ENCODE measurements around the gene ERBB2. TPM values are rescaled to one million over a fixed set of nuclear protein-coding genes. Genes with fewer than 3 reads are reported as not detected.

The ERBB2 gene
- 66.2 and 69.9 TPM in 2 replicates for total RNA-seq
- long read RNA-seq, partial matches to known transcripts: 3 of 3 reads
- long read RNA-seq, other reads (novel, unspliced or antisense): 0 of 3 reads

- no peak for TF ChIP-seq CTCF (IDR thresholded peaks at IDR 0.05)
- H3K4me3 Mint-ChIP-seq (ENCODE audit: unreplicated experiment): peak within 1 kb of the TSS; percentile 90
- DNase-seq (ENCODE audit: extremely low spot score, unreplicated experiment): peak; percentile 86
- no peaks in the 10 kb centered on the region for H3K27me3 Mint-ChIP-seq (ENCODE audit: unreplicated experiment)
- peaks cover 31% of the 10 kb centered on the region for H3K4me1 Mint-ChIP-seq (ENCODE audit: unreplicated experiment)
- no peaks in the 10 kb centered on the region for H3K9me3 Mint-ChIP-seq (ENCODE audit: unreplicated experiment)
- H3K36me3 Mint-ChIP-seq (ENCODE audit: unreplicated experiment): no peaks in the 10 kb centered on the region
- H3K27ac Mint-ChIP-seq (ENCODE audit: unreplicated experiment): peak within 1 kb of the TSS; percentile 86
Measured at GRCh38 chr17:39699818-39700147, at the start of gene ERBB2. Gene ERBB2, plus strand, starts transcription at chr17:39700064. Its CDS starts 175 bp downstream, at chr17:39700239.

GRCh38 chr17:39650121-39650579 is 49.7 kb upstream of the ERBB2 start:
- H3K4me3 Mint-ChIP-seq (ENCODE audit: unreplicated experiment): no peak overlapping the region
- peaks cover 27% of the 10 kb centered on the region for H3K4me1 Mint-ChIP-seq (ENCODE audit: unreplicated experiment)
- no peaks in the 10 kb centered on the region for H3K27me3 Mint-ChIP-seq (ENCODE audit: unreplicated experiment)
- no peaks in the 10 kb centered on the region for H3K9me3 Mint-ChIP-seq (ENCODE audit: unreplicated experiment)
- H3K36me3 Mint-ChIP-seq (ENCODE audit: unreplicated experiment): peaks cover 7% of the 10 kb centered on the region
- TF ChIP-seq CTCF (IDR thresholded peaks at IDR 0.05): no peak
- H3K27ac Mint-ChIP-seq (ENCODE audit: unreplicated experiment): no peak overlapping the region
- no peak for DNase-seq (ENCODE audit: extremely low spot score, unreplicated experiment)

GRCh38 chr17:39651923-39652586 is 47.8 kb upstream of the ERBB2 start:
- Mint-ChIP-seq H3K4me1 (ENCODE audit: unreplicated experiment) (peaks cover 27% of the 10 kb centered on the region), H3K4me3 (ENCODE audit: unreplicated experiment) (no peak overlapping the region), H3K9me3 (ENCODE audit: unreplicated experiment) (no peaks in the 10 kb centered on the region), H3K27me3 (ENCODE audit: unreplicated experiment) (no peaks in the 10 kb centered on the region), H3K27ac (ENCODE audit: unreplicated experiment) (peak overlapping the region; percentile 74), H3K36me3 (ENCODE audit: unreplicated experiment) (peaks cover 7% of the 10 kb centered on the region)
- TF ChIP-seq CTCF (IDR thresholded peaks at IDR 0.05): no peak
- no peak for DNase-seq (ENCODE audit: extremely low spot score, unreplicated experiment)

- no peak for DNase-seq (ENCODE audit: extremely low spot score, unreplicated experiment)
- H3K4me1 Mint-ChIP-seq (ENCODE audit: unreplicated experiment): peaks cover 25% of the 10 kb centered on the region
- peak overlapping the region; percentile 74 for H3K27ac Mint-ChIP-seq (ENCODE audit: unreplicated experiment)
- TF ChIP-seq CTCF (IDR thresholded peaks at IDR 0.05): no peak
- H3K27me3 Mint-ChIP-seq (ENCODE audit: unreplicated experiment): no peaks in the 10 kb centered on the region
- no peaks in the 10 kb centered on the region for H3K9me3 Mint-ChIP-seq (ENCODE audit: unreplicated experiment)
- no peak overlapping the region for H3K4me3 Mint-ChIP-seq (ENCODE audit: unreplicated experiment)
- peaks cover 7% of the 10 kb centered on the region for H3K36me3 Mint-ChIP-seq (ENCODE audit: unreplicated experiment)
Measured at GRCh38 chr17:39652587-39653315, 47.1 kb upstream of the ERBB2 start.

GRCh38 chr17:39653316-39653661 is 46.6 kb upstream of the ERBB2 start:
- no peak for TF ChIP-seq CTCF (IDR thresholded peaks at IDR 0.05)
- H3K27me3 Mint-ChIP-seq (ENCODE audit: unreplicated experiment): no peaks in the 10 kb centered on the region
- no peak for DNase-seq (ENCODE audit: extremely low spot score, unreplicated experiment)
- H3K4me3 Mint-ChIP-seq (ENCODE audit: unreplicated experiment): no peak overlapping the region
- no peak overlapping the region for H3K27ac Mint-ChIP-seq (ENCODE audit: unreplicated experiment)
- H3K36me3 Mint-ChIP-seq (ENCODE audit: unreplicated experiment): peaks cover 7% of the 10 kb centered on the region
- H3K4me1 Mint-ChIP-seq (ENCODE audit: unreplicated experiment): peaks cover 25% of the 10 kb centered on the region
- no peaks in the 10 kb centered on the region for H3K9me3 Mint-ChIP-seq (ENCODE audit: unreplicated experiment)
